HepG2 (cell line): ENCODE data around the gene APOC4. TPM values are rescaled to one million over a fixed set of nuclear protein-coding genes. Genes with fewer than 3 reads are reported as not detected.
A peak's percentile ranks its signal among the peaks of the same experiment; 100 is the strongest.

Experiments used
- ATAC-seq: fragments of 200-7000 bp; cut with Tn5 transposase; 3 replicates; pipeline ENCODE4 v1.9.1; 2020; ENCODE audit warnings: mild to moderate bottlenecking, moderate library complexity
- BruUV-seq: library from RNA; stranded (reverse); fragments of 400-500 nt; replicated peaks from 2 replicates; lab custom pipeline; 2021; lab: Mats Ljungman, UMichigan
- CTCF ChIA-PET: fragments of 300-600 bp; formaldehyde crosslinking; extraction: SDS; loops from one replicate; lab custom pipeline; 2021; ENCODE audit warnings: low total read pairs, inconsistent platforms, low intra/inter-chr PET ratio; lab: Yijun Ruan, JAX
- POLR2A ChIA-PET: fragments of 350-600 bp; sonication (Branson Sonifier 250); formaldehyde crosslinking; loops from one replicate; lab custom pipeline; 2020; ENCODE audit warnings: antibody characterized with exemption, inconsistent platforms; lab: Yijun Ruan, JAX
- DNase-seq: peaks from one replicate; pipeline ENCODE4 v3.0.0-alpha.2; 2015; ENCODE audit warnings: low spot score
- FAIRE-seq: peaks from 3 replicates; lab custom pipeline; 2011; peaks lifted over from hg19 to GRCh38; lab: Jason Lieb, UNC
- H2AFZ ChIP-seq: one replicate; pipeline ENCODE4 v1.6.1; 2011; ENCODE audit warnings: low read length, inconsistent platforms
- H3K27ac ChIP-seq: fragments of 300-600 bp; 3 replicates; pipeline ENCODE4 v1.8.0; 2011; ENCODE audit warnings: mixed run types, mild to moderate bottlenecking, mixed read lengths, low read length, inconsistent platforms; ENCODE audit not compliant: insufficient read depth; ENCODE audit errors: extremely low read length
- H3K27me3 ChIP-seq, 2 experiments: fragments of 200-600 bp in 1 of 2; 2 replicates in 1 of 2; 3 replicates in 1 of 2; pipeline versions ENCODE4 v1.6.0 to v1.8.0; 2011; ENCODE audit warnings: low read length in 2 of 2, mild to moderate bottlenecking in 2 of 2, moderate library complexity in 2 of 2, inconsistent platforms in 1 of 2; ENCODE audit not compliant: insufficient read depth in 2 of 2, control insufficient read depth in 1 of 2
- H3K36me3 ChIP-seq, 2 experiments: fragments of 200-600 bp in 1 of 2; replicated peaks in 1 of 2; 2 replicates in 1 of 2; 3 replicates in 1 of 2; pipeline versions ENCODE4 v1.5.1 to v1.8.0; 2011; ENCODE audit warnings: low read length in 2 of 2, inconsistent platforms in 1 of 2; ENCODE audit not compliant: insufficient read depth in 2 of 2, control insufficient read depth in 1 of 2
- H3K4me1 ChIP-seq: 2 replicates; pipeline ENCODE4 v1.5.1; 2012; ENCODE audit warnings: low read length, inconsistent platforms; ENCODE audit not compliant: insufficient read depth
- H3K4me2 ChIP-seq: 2 replicates; pipeline ENCODE4 v1.6.0; 2011; ENCODE audit warnings: low read depth, low read length, inconsistent platforms
- H3K4me3 ChIP-seq, 3 experiments: fragments of 200-600 bp in 1 of 3; sonication (generic), shearing (Covaris generic) in 1 of 3; replicated peaks in 1 of 3; 2 replicates each; pipeline ENCODE4 v1.5.1; 2011 to 2016; ENCODE audit warnings: low read length in 3 of 3, inconsistent platforms in 2 of 3, low read depth in 2 of 3, mild to moderate bottlenecking in 2 of 3, control low read depth in 1 of 3, mixed read lengths in 1 of 3; ENCODE audit not compliant: insufficient read depth in 1 of 3
- H3K79me2 ChIP-seq: one replicate; pipeline ENCODE4 v1.6.1; 2011; ENCODE audit warnings: low read length, inconsistent platforms; ENCODE audit not compliant: insufficient read depth
- H3K9ac ChIP-seq: 2 replicates; pipeline ENCODE4 v1.6.0; 2011; ENCODE audit warnings: mild to moderate bottlenecking, low read depth, low read length, inconsistent platforms; ENCODE audit not compliant: insufficient read depth
- H3K9me3 ChIP-seq: 2 replicates; pipeline ENCODE4 v1.5.1; 2012; ENCODE audit warnings: mild to moderate bottlenecking, low read length
- H4K20me1 ChIP-seq: 2 replicates; pipeline ENCODE4 v1.6.0; 2011; ENCODE audit warnings: inconsistent platforms, mild to moderate bottlenecking, low read length, moderate library complexity; ENCODE audit not compliant: insufficient read depth
- PHF21A ChIP-seq: sonication (generic); formaldehyde crosslinking; IDR thresholded peaks from 2 replicates; pipeline ENCODE4 v1.5.0; 2020; ENCODE audit warnings: mild to moderate bottlenecking, missing genetic modification reagents
- ZNF12 ChIP-seq: sonication (generic); formaldehyde crosslinking; IDR thresholded peaks from 2 replicates; pipeline ENCODE4 v1.5.0; 2020; ENCODE audit warnings: missing genetic modification reagents
- ZNF354B ChIP-seq: sonication (generic); formaldehyde crosslinking; IDR thresholded peaks from 2 replicates; pipeline ENCODE4 v1.8.0; 2022; ENCODE audit warnings: mild to moderate bottlenecking, missing genetic modification reagents
- ZNF569 ChIP-seq: sonication (generic); formaldehyde crosslinking; IDR thresholded peaks from 2 replicates; pipeline ENCODE4 v1.5.0; 2020; ENCODE audit warnings: mild to moderate bottlenecking, missing genetic modification reagents, moderate library complexity, borderline replicate concordance
- ZNF7 ChIP-seq: IDR thresholded peaks from 2 replicates; pipeline ENCODE4 v1.6.1; 2016; ENCODE audit warnings: missing biosample characterization, missing genetic modification reagents
- WGBS: methylation state at CpG from one replicate; pipeline ENCODE4 v1.1.6; 2017; ENCODE audit warnings: low lambda C conversion rate; 5-methylcytosine and 5-hydroxymethylcytosine counted together
- in situ Hi-C: cut with HindIII; loops from 2 replicates; pipeline ENCODE4 v1.10.0; 2017; ENCODE audit warnings: low pct_unique_long_range_greater_than_20kb; ENCODE audit not compliant: extremely low pct_ligation_motif_present
- intact Hi-C: fragments of 100-400 bp; cut with micrococcal nuclease; formaldehyde crosslinking; loops from one replicate; pipeline ENCODE4 v1.10.0; 2022; ENCODE audit not compliant: unreplicated experiment
- polyA plus RNA-seq, 8 experiments: library from polyadenylated mRNA; depleted of rRNA in 3 of 8; stranded (reverse) in 7 of 8; unstranded in 1 of 8; fragments of >200 nt; fragmentation: Illumina TruSeq in 4 of 8; extraction: Trizol in 4 of 8; gene quantifications; 2 replicates each; pipeline versions ENCODE4 v1.2.1 to v1.2.3, GENCODE V29; 2011 to 2016; ENCODE audit warnings: low read depth in 4 of 8, missing spikeins in 1 of 8, mixed read lengths in 1 of 8; ENCODE audit not compliant: insufficient read depth in 1 of 8
- total RNA-seq, 5 experiments: library from RNA; depleted of rRNA; stranded (reverse); fragments of >200 nt; fragmentation: Illumina TruSeq; extraction: Trizol; gene quantifications; 2 replicates each; pipeline ENCODE4 v1.2.3, GENCODE V29; 2016; ENCODE audit warnings: low read depth in 1 of 5
- TF ChIP-seq, protein P1 (sequence below): sonication (generic); formaldehyde crosslinking; IDR thresholded peaks from 2 replicates; pipeline ENCODE4 v1.5.1; 2020; ENCODE audit warnings: mild to moderate bottlenecking, missing genetic modification reagents, borderline replicate concordance

APOC4 gene
- total and polyA plus RNA-seq, 2 of the 13 experiments (the other 11 are each of a cell fraction or from before 2014, with no cell fraction given), result 0.46 TPM; not detected in 1

DNA sequence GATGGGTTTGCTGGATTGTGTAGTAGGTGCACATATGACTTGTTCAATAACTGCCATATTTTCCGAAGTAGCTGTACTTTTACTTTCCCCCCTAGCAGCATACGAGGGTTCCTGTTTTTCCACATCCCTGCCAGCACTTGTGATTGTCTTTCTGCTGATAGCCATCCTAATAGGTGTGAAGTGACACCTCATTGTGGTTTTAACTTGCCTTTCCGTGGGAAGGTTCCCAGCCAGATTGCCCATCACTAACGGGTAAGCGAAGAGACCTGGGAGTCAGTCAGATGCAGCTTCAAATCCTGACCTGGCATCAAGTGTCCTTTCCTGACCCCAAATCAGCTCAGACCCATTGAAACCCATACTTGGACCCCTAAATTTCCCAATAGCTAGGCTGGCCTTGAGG lies 17.7 kb downstream of the APOC4 start:
- DNase-seq, result no peak
- BruUV-seq, result no TSS peak
- Histone ChIP-seq H3K9me3 (no peaks in the 10 kb centered on the region), H3K4me1 (peaks cover 31% of the 10 kb centered on the region), H3K4me3 (no peak overlapping the region), H4K20me1 (peaks cover 19% of the 10 kb centered on the region), H2AFZ (no peak overlapping the region), H3K79me2 (peaks cover 65% of the 10 kb centered on the region), H3K9ac (no peak overlapping the region), H3K27me3 (no peaks in the 10 kb centered on the region; a peak in 1 of 5 replicates), H3K27ac (no peak overlapping the region), H3K4me2 (no peak overlapping the region), H3K36me3 (peaks cover 11 to 36% of the 10 kb centered on the region in 2 experiments)
- ATAC-seq, result no peak
- ChIA-PET CTCF (no interaction called here), POLR2A (no interaction called here)
- in situ Hi-C loops (no loop called here), intact Hi-C loops (loop anchor here (10.0 kb wide), 1 partner anchor 115 kb away; the partner anchor contains the start of gene NECTIN2)
- FAIRE-seq, result no peak
- WGBS, result 100% methylated on average over 5 of the region's 5 CpGs
- no peak for TF ChIP-seq ZNF354B (CRISPR knock-in tag)
- peak; percentile 35; the same call in 1 of the 2 replicates for TF ChIP-seq ZNF7 (CRISPR knock-in tag)

- ChIA-PET POLR2A (no interaction called here), CTCF (no interaction called here)
- ATAC-seq (no peak), DNase-seq (no peak), FAIRE-seq (no peak)
- WGBS, result 94% methylated on average over 7 of the region's 8 CpGs
- Histone ChIP-seq H4K20me1 (peaks cover 14% of the 10 kb centered on the region), H3K79me2 (peaks cover 56% of the 10 kb centered on the region), H3K4me1 (peaks cover 28% of the 10 kb centered on the region), H3K4me3 (no peak overlapping the region), H3K9ac (no peak overlapping the region), H3K27ac (no peak overlapping the region), H3K4me2 (no peak overlapping the region), H2AFZ (no peak overlapping the region)
- intact Hi-C loops, result no loop called here
- no TSS peak for BruUV-seq
- TF ChIP-seq, protein P1, sequence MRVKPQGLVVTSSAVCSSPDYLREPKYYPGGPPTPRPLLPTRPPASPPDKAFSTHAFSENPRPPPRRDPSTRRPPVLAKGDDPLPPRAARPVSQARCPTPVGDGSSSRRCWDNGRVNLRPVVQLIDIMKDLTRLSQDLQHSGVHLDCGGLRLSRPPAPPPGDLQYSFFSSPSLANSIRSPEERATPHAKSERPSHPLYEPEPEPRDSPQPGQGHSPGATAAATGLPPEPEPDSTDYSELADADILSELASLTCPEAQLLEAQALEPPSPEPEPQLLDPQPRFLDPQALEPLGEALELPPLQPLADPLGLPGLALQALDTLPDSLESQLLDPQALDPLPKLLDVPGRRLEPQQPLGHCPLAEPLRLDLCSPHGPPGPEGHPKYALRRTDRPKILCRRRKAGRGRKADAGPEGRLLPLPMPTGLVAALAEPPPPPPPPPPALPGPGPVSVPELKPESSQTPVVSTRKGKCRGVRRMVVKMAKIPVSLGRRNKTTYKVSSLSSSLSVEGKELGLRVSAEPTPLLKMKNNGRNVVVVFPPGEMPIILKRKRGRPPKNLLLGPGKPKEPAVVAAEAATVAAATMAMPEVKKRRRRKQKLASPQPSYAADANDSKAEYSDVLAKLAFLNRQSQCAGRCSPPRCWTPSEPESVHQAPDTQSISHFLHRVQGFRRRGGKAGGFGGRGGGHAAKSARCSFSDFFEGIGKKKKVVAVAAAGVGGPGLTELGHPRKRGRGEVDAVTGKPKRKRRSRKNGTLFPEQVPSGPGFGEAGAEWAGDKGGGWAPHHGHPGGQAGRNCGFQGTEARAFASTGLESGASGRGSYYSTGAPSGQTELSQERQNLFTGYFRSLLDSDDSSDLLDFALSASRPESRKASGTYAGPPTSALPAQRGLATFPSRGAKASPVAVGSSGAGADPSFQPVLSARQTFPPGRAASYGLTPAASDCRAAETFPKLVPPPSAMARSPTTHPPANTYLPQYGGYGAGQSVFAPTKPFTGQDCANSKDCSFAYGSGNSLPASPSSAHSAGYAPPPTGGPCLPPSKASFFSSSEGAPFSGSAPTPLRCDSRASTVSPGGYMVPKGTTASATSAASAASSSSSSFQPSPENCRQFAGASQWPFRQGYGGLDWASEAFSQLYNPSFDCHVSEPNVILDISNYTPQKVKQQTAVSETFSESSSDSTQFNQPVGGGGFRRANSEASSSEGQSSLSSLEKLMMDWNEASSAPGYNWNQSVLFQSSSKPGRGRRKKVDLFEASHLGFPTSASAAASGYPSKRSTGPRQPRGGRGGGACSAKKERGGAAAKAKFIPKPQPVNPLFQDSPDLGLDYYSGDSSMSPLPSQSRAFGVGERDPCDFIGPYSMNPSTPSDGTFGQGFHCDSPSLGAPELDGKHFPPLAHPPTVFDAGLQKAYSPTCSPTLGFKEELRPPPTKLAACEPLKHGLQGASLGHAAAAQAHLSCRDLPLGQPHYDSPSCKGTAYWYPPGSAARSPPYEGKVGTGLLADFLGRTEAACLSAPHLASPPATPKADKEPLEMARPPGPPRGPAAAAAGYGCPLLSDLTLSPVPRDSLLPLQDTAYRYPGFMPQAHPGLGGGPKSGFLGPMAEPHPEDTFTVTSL (CRISPR knock-in tag), result no peak
- TF ChIP-seq PHF21A (no peak), ZNF569 (CRISPR knock-in tag) (no peak), ZNF12 (CRISPR knock-in tag) (no peak)
- TF ChIP-seq, all 625 proteins: peak for 0
- H3K27me3 ChIP-seq, result no peaks in the 10 kb centered on the region; a peak in 1 of 5 replicates
- no peaks in the 10 kb centered on the region for H3K9me3 ChIP-seq
- H3K36me3 ChIP-seq, result peaks cover 17 to 38% of the 10 kb centered on the region in 2 experiments
- in situ Hi-C loops, result no loop called here
Observed at GRCh38 chr19:44960906-44961728, 19.1 kb downstream of the APOC4 start.
